Lung (tissue), 16 donors: ENCODE results near the gene FOXA3. TPM values are rescaled to one million over a fixed set of nuclear protein-coding genes. Genes with fewer than 3 reads are reported as not detected.

ENCODE experiments used
- ATAC-seq: fragments of 200-7000 bp; cut with Tn5 transposase; one replicate; pipeline ENCODE4 v1.9.1; 2020; ENCODE audit warnings: moderate number of reproducible peaks; ENCODE audit not compliant: insufficient read depth, low FRiP score
- DNase-seq, 3 donors: peaks; one replicate each; pipeline ENCODE4 v3.0.0-alpha.2; 2013 to 2017
- H3K27ac ChIP-seq, 2 donors: one replicate each; pipeline ENCODE4 v1.5.1; 2013; ENCODE audit warnings: mild to moderate bottlenecking in 2 of 2, moderate library complexity in 2 of 2, control low read depth in 1 of 2, inconsistent platforms in 1 of 2, low read depth in 1 of 2, low read length in 1 of 2
- H3K27me3 ChIP-seq, 3 donors: one replicate each; pipeline ENCODE4 v1.5.1; 2013; ENCODE audit warnings: low read length in 2 of 3; ENCODE audit not compliant: control insufficient read depth in 3 of 3, insufficient read depth in 3 of 3
- H3K36me3 ChIP-seq, 4 donors: one replicate each; pipeline ENCODE4 v1.5.1; 2013; ENCODE audit warnings: low read length in 4 of 4, mild to moderate bottlenecking in 1 of 4, moderate library complexity in 1 of 4; ENCODE audit not compliant: control insufficient read depth in 4 of 4, insufficient read depth in 4 of 4
- H3K4me1 ChIP-seq, 5 donors: one replicate each; pipeline ENCODE4 v1.5.1; 2013; ENCODE audit warnings: low read length in 5 of 5, mild to moderate bottlenecking in 2 of 5, moderate library complexity in 1 of 5; ENCODE audit not compliant: control insufficient read depth in 5 of 5, insufficient read depth in 5 of 5
- H3K4me3 ChIP-seq: one replicate; pipeline ENCODE4 v1.5.1; 2013; ENCODE audit warnings: mild to moderate bottlenecking, control low read depth, moderate library complexity
- H3K9ac ChIP-seq, 2 donors: one replicate each; pipeline ENCODE4 v1.5.1; 2013; ENCODE audit warnings: low read length in 2 of 2, control low read depth in 1 of 2; ENCODE audit not compliant: insufficient read depth in 1 of 2
- H3K9me3 ChIP-seq, 4 donors: one replicate each; pipeline ENCODE4 v1.5.1; 2013; ENCODE audit warnings: low read length in 3 of 4, mild to moderate bottlenecking in 1 of 4, moderate library complexity in 1 of 4; ENCODE audit not compliant: control insufficient read depth in 4 of 4, insufficient read depth in 3 of 4
- WGBS, 2 donors: extraction: QIAGEN DNeasy Blood & Tissue Kit; methylation state at CpG; one replicate each; pipeline ENCODE4 v1.1.7; 2013; 5-methylcytosine and 5-hydroxymethylcytosine counted together
- long read RNA-seq, 5 donors: transcript quantifications; one replicate each; lab custom pipeline, GENCODE V29; 2026
- polyA plus RNA-seq, 2 donors: library from polyadenylated mRNA; stranded (reverse); fragments of 200-250 nt; gene quantifications; one replicate each; pipeline ENCODE4 v1.2.1, GENCODE V29; 2013
- total RNA-seq, 2 donors: library from RNA; depleted of rRNA in 1 of 2; stranded (reverse); fragments of >200 nt in 1 of 2; gene quantifications; one replicate each; pipeline ENCODE4 v1.2.1, GENCODE V29; 2014 to 2021
- TF ChIP-seq, protein P1 (sequence below): IDR thresholded peaks from 2 replicates; pipeline ENCODE4 v1.5.1; 2012; ENCODE audit warnings: mild to moderate bottlenecking; ENCODE audit errors: control extremely low read depth, extremely low read depth
- donor health status: control.
- donor health status: control.
- donor health status: Bipolar disorder and iron deficiency.
- donor health status: healthy.
- donor health status: DM: yes; HTN: yes; CAD: no.

The FOXA3 gene
- total RNA-seq (under 1 TPM; 0.43 to 0.49 TPM), polyA plus RNA-seq (under 1 TPM; 0.53 to 0.68 TPM)
- long read RNA-seq, donor 1, partial matches to known transcripts: 0 of 1 reads
- long read RNA-seq, donor 1, other reads (novel, unspliced or antisense): 0 of 1 reads
- long read RNA-seq, donor 2: 0 reads
- long read RNA-seq, donor 3: 0 reads
- long read RNA-seq, donor 4, partial matches to known transcripts: 6 of 6 reads
- long read RNA-seq, donor 4, other reads (novel, unspliced or antisense): 0 of 6 reads
- long read RNA-seq, donor 5, partial matches to known transcripts: 0 of 1 reads
- long read RNA-seq, donor 5, other reads (novel, unspliced or antisense): 0 of 1 reads

DNA sequence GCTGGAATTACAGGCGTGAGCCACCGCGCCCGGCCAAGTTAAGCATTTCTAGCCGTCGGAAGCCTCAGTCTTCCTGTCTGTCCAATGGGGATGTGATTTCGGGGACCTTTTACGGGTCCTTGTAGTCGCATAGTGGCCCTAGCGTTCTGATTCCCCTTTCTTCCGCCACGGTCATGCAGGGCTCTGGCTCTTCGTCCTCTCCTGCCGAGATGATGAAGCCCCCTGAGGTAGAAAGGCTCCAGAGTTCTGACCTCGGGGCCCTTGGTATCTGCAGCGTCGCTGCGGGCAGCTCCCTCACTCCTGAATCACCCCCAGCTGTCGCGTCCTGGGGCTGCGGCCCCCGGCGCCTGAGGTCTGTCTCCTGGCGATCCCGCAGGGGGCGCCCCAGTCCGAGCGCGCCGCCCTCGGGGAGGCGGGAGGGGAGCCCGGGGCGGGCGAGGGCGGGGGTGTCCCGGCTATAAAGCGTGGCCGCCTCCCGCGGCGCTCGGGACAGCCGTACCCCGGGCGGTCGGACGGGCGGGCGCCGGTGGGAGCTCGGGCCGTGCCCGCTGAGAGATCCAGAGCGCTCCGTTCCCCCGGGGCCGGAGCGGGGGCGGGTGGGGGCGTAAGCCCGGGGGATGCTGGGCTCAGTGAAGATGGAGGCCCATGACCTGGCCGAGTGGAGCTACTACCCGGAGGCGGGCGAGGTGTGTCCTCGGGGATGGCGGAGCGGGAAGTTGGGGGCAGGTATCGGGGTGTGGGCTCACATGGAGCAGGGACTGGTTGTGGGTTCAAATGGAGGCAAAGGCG is at the start of gene FOXA3:
Gene FOXA3, plus strand, starts transcription at position 487 of the 789 bp plus-strand sequence. Its CDS starts 131 bp downstream, at position 618.
- H3K27ac ChIP-seq: no peak within 1 kb of the TSS
- 2 to 3% methylated on average over 64 to 71 of the region's 71 CpGs for WGBS, 2 donors
- ATAC-seq (peak; percentile 37), DNase-seq (peak in 2 of 3 donors; percentile 19 to 28)
- no peak within 1 kb of the TSS for H3K9ac ChIP-seq
- H3K9me3 ChIP-seq: no peaks in the 10 kb centered on the region
- TF ChIP-seq, protein P1, sequence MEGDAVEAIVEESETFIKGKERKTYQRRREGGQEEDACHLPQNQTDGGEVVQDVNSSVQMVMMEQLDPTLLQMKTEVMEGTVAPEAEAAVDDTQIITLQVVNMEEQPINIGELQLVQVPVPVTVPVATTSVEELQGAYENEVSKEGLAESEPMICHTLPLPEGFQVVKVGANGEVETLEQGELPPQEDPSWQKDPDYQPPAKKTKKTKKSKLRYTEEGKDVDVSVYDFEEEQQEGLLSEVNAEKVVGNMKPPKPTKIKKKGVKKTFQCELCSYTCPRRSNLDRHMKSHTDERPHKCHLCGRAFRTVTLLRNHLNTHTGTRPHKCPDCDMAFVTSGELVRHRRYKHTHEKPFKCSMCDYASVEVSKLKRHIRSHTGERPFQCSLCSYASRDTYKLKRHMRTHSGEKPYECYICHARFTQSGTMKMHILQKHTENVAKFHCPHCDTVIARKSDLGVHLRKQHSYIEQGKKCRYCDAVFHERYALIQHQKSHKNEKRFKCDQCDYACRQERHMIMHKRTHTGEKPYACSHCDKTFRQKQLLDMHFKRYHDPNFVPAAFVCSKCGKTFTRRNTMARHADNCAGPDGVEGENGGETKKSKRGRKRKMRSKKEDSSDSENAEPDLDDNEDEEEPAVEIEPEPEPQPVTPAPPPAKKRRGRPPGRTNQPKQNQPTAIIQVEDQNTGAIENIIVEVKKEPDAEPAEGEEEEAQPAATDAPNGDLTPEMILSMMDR: peak; percentile 30
- H3K36me3 ChIP-seq: peaks cover 0 to 11% (median 5%) of the 10 kb centered on the region in 4 donors
- no peak within 1 kb of the TSS for H3K4me3 ChIP-seq
- H3K27me3 ChIP-seq: peaks cover 0 to 26% (median 24%) of the 10 kb centered on the region in 3 donors
- peaks cover 0 to 6% (median 1%) of the 10 kb centered on the region in 5 donors for H3K4me1 ChIP-seq

DNA sequence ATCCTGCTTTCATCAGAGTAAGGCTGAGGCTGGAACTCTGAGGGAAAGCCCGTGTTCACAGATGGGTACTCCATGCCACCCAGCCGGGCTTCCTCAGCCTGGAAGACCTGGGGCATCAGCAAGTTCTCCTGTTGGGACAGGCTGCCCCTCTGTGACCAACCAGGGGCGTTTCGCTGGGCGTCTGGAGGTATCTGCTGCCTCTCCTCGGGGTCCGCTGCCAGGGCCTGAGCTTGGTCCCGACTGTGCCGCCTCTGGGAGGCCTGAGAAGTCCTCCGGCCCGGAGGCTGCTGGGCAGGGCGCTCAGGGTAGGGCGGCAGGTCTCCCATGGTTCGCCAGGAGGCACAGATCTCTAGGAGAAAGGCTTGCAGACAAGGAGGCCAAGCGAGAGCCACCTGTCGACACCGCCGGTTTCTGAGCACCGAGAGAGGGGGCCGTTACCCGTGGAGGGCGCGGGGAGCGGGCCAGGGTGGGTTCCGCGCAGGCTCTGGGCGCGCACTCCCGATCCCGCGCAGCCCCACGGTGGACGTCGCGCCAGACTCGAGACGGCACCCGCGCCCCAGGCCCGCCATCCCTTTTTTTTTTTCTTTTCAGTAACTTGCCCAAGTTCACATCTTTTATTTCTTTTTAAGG is 49.2 kb upstream of the FOXA3 start, which contains the start of gene RSPH6A:
Gene RSPH6A, minus strand, starts transcription at position 458 of the 630 bp plus-strand sequence. Its CDS starts 132 bp downstream, at position 326.
- Histone ChIP-seq H3K36me3 (peaks cover 0 to 15% (median under 1%) of the 10 kb centered on the region in 4 donors), H3K9me3 (no peaks in the 10 kb centered on the region), H3K4me1 (peaks cover 0 to 15% (median 3%) of the 10 kb centered on the region in 5 donors), H3K9ac (no peak within 1 kb of the TSS), H3K27me3 (no peaks in the 10 kb centered on the region), H3K27ac (no peak within 1 kb of the TSS), H3K4me3 (peak within 1 kb of the TSS; percentile 1)
- TF ChIP-seq, protein P1: no peak
- DNase-seq: no peak
- WGBS, 2 donors: 30 to 49% methylated on average over 24 to 40 of the region's 40 CpGs
- ATAC-seq: no peak

DNA sequence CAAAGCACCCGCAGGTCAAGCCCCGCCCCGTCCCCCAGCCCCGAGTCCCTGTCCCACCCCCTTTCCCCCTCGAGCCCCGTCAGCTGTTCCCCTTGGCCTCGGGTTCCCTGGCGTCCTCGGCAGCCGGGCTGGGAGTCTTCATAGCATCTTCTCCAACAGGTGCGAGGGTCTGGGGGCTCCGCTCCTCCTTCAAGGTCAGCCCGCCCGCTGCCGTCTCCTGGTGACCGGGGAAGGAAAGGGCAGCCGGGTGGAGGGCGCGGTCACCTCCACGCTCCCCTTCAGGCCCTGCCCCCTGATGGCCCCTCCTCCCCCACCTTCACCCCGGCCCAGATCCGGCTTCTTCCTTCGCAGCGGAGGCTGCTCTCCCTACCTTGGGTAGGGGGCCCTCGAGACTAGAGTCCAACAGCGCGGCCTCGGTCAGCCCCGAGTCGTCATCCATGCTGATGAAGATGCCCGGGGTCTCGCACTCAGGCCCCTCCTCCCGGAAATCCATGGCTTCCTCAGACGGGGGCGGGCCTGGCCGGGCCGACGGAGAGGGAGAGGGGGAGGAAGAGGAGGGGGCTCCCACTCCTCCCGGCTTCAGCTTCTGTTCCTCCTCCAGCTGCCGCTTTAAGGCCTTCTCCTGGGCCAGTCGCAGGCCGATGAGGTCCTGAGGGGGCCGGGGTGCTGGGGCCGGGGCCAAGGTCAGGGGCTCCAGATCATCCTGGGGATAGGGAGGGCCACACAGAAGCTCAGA is 48.5 kb upstream of the FOXA3 start:
- ATAC-seq (no peak), DNase-seq (peak; percentile 69 to 75 (median 74))
- TF ChIP-seq, protein P1: no peak
- no peaks in the 10 kb centered on the region for H3K9me3 ChIP-seq
- 10 to 30% methylated on average over 41 to 44 of the region's 44 CpGs for WGBS, 2 donors
- peaks cover 0 to 19% (median 4%) of the 10 kb centered on the region in 4 donors for H3K36me3 ChIP-seq
- H3K9ac ChIP-seq: no peak overlapping the region
- peaks cover 0 to 15% (median under 1%) of the 10 kb centered on the region in 5 donors for H3K4me1 ChIP-seq
- peak overlapping the region; percentile 1 for H3K4me3 ChIP-seq
- no peaks in the 10 kb centered on the region for H3K27me3 ChIP-seq
- no peak overlapping the region for H3K27ac ChIP-seq
